Measurements from ENCODE around the gene HOXB6. TPM values are rescaled to one million over a fixed set of nuclear protein-coding genes. Genes with fewer than 3 reads are reported as not detected.

The HOXB6 gene
- total and polyA plus RNA-seq, 8 donors, result 0.12 to 1.8 (median 0.69) TPM

- intact Hi-C loops (cut with DNase I), result loop anchor here in 1 of 3 donors (10.0 kb wide), 1 partner anchor 240 kb away; no protein-coding TSS in a partner anchor
- FAIRE-seq, result no peak
- TF ChIP-seq, protein P1, sequence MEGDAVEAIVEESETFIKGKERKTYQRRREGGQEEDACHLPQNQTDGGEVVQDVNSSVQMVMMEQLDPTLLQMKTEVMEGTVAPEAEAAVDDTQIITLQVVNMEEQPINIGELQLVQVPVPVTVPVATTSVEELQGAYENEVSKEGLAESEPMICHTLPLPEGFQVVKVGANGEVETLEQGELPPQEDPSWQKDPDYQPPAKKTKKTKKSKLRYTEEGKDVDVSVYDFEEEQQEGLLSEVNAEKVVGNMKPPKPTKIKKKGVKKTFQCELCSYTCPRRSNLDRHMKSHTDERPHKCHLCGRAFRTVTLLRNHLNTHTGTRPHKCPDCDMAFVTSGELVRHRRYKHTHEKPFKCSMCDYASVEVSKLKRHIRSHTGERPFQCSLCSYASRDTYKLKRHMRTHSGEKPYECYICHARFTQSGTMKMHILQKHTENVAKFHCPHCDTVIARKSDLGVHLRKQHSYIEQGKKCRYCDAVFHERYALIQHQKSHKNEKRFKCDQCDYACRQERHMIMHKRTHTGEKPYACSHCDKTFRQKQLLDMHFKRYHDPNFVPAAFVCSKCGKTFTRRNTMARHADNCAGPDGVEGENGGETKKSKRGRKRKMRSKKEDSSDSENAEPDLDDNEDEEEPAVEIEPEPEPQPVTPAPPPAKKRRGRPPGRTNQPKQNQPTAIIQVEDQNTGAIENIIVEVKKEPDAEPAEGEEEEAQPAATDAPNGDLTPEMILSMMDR (IDR thresholded peaks at IDR 0.05), result no peak
- WGBS, 2 donors, result 24 to 27% methylated on average over 25 of the region's 25 CpGs
- Histone ChIP-seq H3K4me3 (no peak overlapping the region), H3K27ac (no peak overlapping the region), H3K9me3 (no peaks in the 10 kb centered on the region), H3K36me3 (no peaks in the 10 kb centered on the region), H3K27me3 (peaks cover 0 to 82% (median 9%) of the 10 kb centered on the region in 4 donors), H3K4me1 (peaks cover 0 to 5% (median 0%) of the 10 kb centered on the region in 3 donors)
- no peak for DNase-seq
- ATAC-seq, result no peak
These were observed 10.1 kb downstream of the HOXB6 start for GRCh38 chr17:48594538-48595277.

- TF ChIP-seq, protein P1 (IDR thresholded peaks at IDR 0.05), result peak; percentile 49 to 77 (median 68)
- 7 to 9% methylated on average over 33 to 37 of the region's 37 CpGs for WGBS, 2 donors
- Histone ChIP-seq H3K4me3 (peak overlapping the region in 1 of 4 donors; percentile 7), H3K36me3 (no peaks in the 10 kb centered on the region), H3K27ac (no peak overlapping the region), H3K9me3 (no peaks in the 10 kb centered on the region), H3K4me1 (peaks cover 0 to 5% (median 0%) of the 10 kb centered on the region in 3 donors), H3K27me3 (peaks cover 0 to 76% (median 9%) of the 10 kb centered on the region in 4 donors)
- intact Hi-C loops (cut with DNase I), result loop anchor here in 1 of 3 donors (10.0 kb wide), 1 partner anchor 239 kb away; no protein-coding TSS in a partner anchor
- ATAC-seq (peak; percentile 73 to 83 (median 80)), FAIRE-seq (no peak), DNase-seq (peak in 4 of 6 donors; percentile 52 to 91 (median 72))
These were observed 10.8 kb downstream of the HOXB6 start for GRCh38 chr17:48593840-48594537.

- intact Hi-C loops (cut with DNase I), result loop anchor here in 1 of 3 donors (10.0 kb wide), 1 partner anchor 238 kb away; no protein-coding TSS in a partner anchor
- Histone ChIP-seq H3K27me3 (peaks cover 0 to 69% (median 9%) of the 10 kb centered on the region in 4 donors), H3K4me3 (peak within 1 kb of the TSS in 2 of 4 donors; percentile 7 to 35), H3K27ac (peak within 1 kb of the TSS in 2 of 4 donors; percentile 30 to 44), H3K9me3 (no peaks in the 10 kb centered on the region), H3K36me3 (no peaks in the 10 kb centered on the region), H3K4me1 (peaks cover 0 to 5% (median 0%) of the 10 kb centered on the region in 3 donors)
- TF ChIP-seq, protein P1 (IDR thresholded peaks at IDR 0.05), result no peak
- WGBS, 2 donors, result 5% methylated on average over 50 of the region's 50 CpGs
- ATAC-seq, result peak in 2 of 4 donors; percentile 8 to 12
- no peak for FAIRE-seq
- no peak for DNase-seq
These were observed 11.5 kb downstream of the HOXB6 start, which contains the start of gene HOXB5 for GRCh38 chr17:48593126-48593829. Gene HOXB5 (minus strand): TSS chr17:48593779. CDS start chr17:48593682, 97 bp downstream.

GRCh38 chr17:48592577-48592976 lies 12.2 kb downstream of the HOXB6 start:
- intact Hi-C loops (cut with DNase I), result loop anchor here in 1 of 3 donors (10.0 kb wide), 1 partner anchor 238 kb away; no protein-coding TSS in a partner anchor
- Histone ChIP-seq H3K9me3 (no peaks in the 10 kb centered on the region), H3K4me3 (peak overlapping the region in 1 of 4 donors; percentile 35), H3K4me1 (peaks cover 0 to 5% (median 0%) of the 10 kb centered on the region in 3 donors), H3K36me3 (no peaks in the 10 kb centered on the region), H3K27ac (peak overlapping the region in 1 of 4 donors; percentile 23), H3K27me3 (peaks cover 0 to 63% (median 9%) of the 10 kb centered on the region in 4 donors)
- TF ChIP-seq, protein P1 (IDR thresholded peaks at IDR 0.05), result no peak
- 13% methylated on average over 13 to 14 of the region's 14 CpGs for WGBS, 2 donors
- peak in 1 of 4 donors; percentile 29 for ATAC-seq
- FAIRE-seq, result no peak
- DNase-seq, result no peak
